Type B pancreatic cell (in vitro differentiated cells): ENCODE results near the gene SMARCD3. TPM values are rescaled to one million over a fixed set of nuclear protein-coding genes. Genes with fewer than 3 reads are reported as not detected.

Experiments
- DNase-seq: peaks from one replicate; pipeline ENCODE4 v3.0.0; 2021; ENCODE audit warnings: mixed read lengths; ENCODE audit not compliant: unreplicated experiment; ENCODE audit errors: extremely low spot score
- H3K27ac Mint-ChIP-seq: 2 replicates; pipeline ENCODE4 v1.8.0; 2021; ENCODE audit warnings: mild to moderate bottlenecking, mixed read lengths
- H3K27me3 Mint-ChIP-seq: 2 replicates; pipeline ENCODE4 v1.8.0; 2021; ENCODE audit warnings: mixed read lengths
- H3K36me3 Mint-ChIP-seq: 2 replicates; pipeline ENCODE4 v1.8.0; 2021; ENCODE audit warnings: mixed read lengths
- H3K4me1 Mint-ChIP-seq: one replicate; pipeline ENCODE4 v1.8.0; 2021; ENCODE audit warnings: mixed read lengths; ENCODE audit not compliant: unreplicated experiment
- H3K4me3 Mint-ChIP-seq: 2 replicates; pipeline ENCODE4 v1.8.0; 2021; ENCODE audit warnings: mild to moderate bottlenecking, mixed read lengths
- H3K9me3 Mint-ChIP-seq: 2 replicates; pipeline ENCODE4 v1.8.0; 2021; ENCODE audit warnings: mixed read lengths
- CTCF ChIP-seq: fragments of 200-600 bp; sonication (generic); conservative IDR thresholded peaks from 2 replicates; pipeline ENCODE4 v1.5.0; 2021; ENCODE audit warnings: antibody characterized with exemption, mild to moderate bottlenecking
- total RNA-seq: library from RNA; stranded (reverse); gene quantifications from 2 replicates; pipeline ENCODE4 v1.2.1, GENCODE V29; 2021; ENCODE audit warnings: low replicate concordance

SMARCD3 gene
- total RNA-seq, 1 donor from 2014 or later, result 58.4 TPM

GRCh38 chr7:151226875-151227782, 21.4 kb downstream of the SMARCD3 start, which contains the start of gene ABCF2:
Gene ABCF2, minus strand, starts transcription at chr7:151227205. Its CDS starts 747 bp downstream, at chr7:151226458.
- H3K36me3 Mint-ChIP-seq, result peaks cover 21% of the 10 kb centered on the region
- no peak for TF ChIP-seq CTCF
- peaks cover 43% of the 10 kb centered on the region for H3K4me1 Mint-ChIP-seq
- H3K27me3 Mint-ChIP-seq, result no peaks in the 10 kb centered on the region
- no peaks in the 10 kb centered on the region for H3K9me3 Mint-ChIP-seq
- H3K4me3 Mint-ChIP-seq, result peak within 1 kb of the TSS; percentile 99
- peak within 1 kb of the TSS; percentile 98 for H3K27ac Mint-ChIP-seq
- peak; percentile 99 for DNase-seq

GRCh38 chr7:151226560-151226874, 22.0 kb downstream of the SMARCD3 start:
- H3K4me1 Mint-ChIP-seq, result peaks cover 37% of the 10 kb centered on the region
- TF ChIP-seq CTCF, result no peak
- H3K27me3 Mint-ChIP-seq, result no peaks in the 10 kb centered on the region
- no peak for DNase-seq
- peak overlapping the region; percentile 99 for H3K4me3 Mint-ChIP-seq
- H3K27ac Mint-ChIP-seq, result peak overlapping the region; percentile 98
- peaks cover 21% of the 10 kb centered on the region for H3K36me3 Mint-ChIP-seq
- H3K9me3 Mint-ChIP-seq, result no peaks in the 10 kb centered on the region

GRCh38 chr7:151225948-151226510, 22.5 kb downstream of the SMARCD3 start:
- Mint-ChIP-seq H3K36me3 (peaks cover 21% of the 10 kb centered on the region), H3K27ac (peak overlapping the region; percentile 98), H3K27me3 (no peaks in the 10 kb centered on the region), H3K4me3 (peak overlapping the region; percentile 99), H3K4me1 (peaks cover 32% of the 10 kb centered on the region), H3K9me3 (no peaks in the 10 kb centered on the region)
- TF ChIP-seq CTCF, result no peak
- DNase-seq, result no peak

- no peak for DNase-seq
- Mint-ChIP-seq H3K4me3 (no peak overlapping the region), H3K4me1 (peaks cover 32% of the 10 kb centered on the region), H3K27ac (no peak overlapping the region), H3K9me3 (no peaks in the 10 kb centered on the region), H3K36me3 (peaks cover 29% of the 10 kb centered on the region), H3K27me3 (no peaks in the 10 kb centered on the region)
- no peak for TF ChIP-seq CTCF
Observed at GRCh38 chr7:151223728-151224127, 24.8 kb downstream of the SMARCD3 start.

GRCh38 chr7:151218170-151218569, 30.3 kb downstream of the SMARCD3 start:
- DNase-seq, result no peak
- Mint-ChIP-seq H3K4me1 (no peaks in the 10 kb centered on the region), H3K36me3 (peaks cover 44% of the 10 kb centered on the region), H3K27ac (no peak overlapping the region), H3K9me3 (no peaks in the 10 kb centered on the region), H3K4me3 (no peak overlapping the region), H3K27me3 (no peaks in the 10 kb centered on the region)
- no peak for TF ChIP-seq CTCF
